Stomach smooth muscle (tissue), 2 donors: ENCODE data around the gene RIPOR1.

Source experiments
- H3K27ac ChIP-seq: one replicate; pipeline ENCODE4 v1.7.0; 2013; ENCODE audit warnings: mild to moderate bottlenecking, low read length, inconsistent platforms
- H3K27me3 ChIP-seq, 2 donors: one replicate each; pipeline ENCODE4 v1.7.0; 2013; ENCODE audit warnings: low read length in 2 of 2; ENCODE audit not compliant: insufficient read depth in 2 of 2, control insufficient read depth in 1 of 2
- H3K36me3 ChIP-seq, 2 donors: one replicate each; pipeline ENCODE4 v1.7.0; 2013; ENCODE audit warnings: low read length in 2 of 2; ENCODE audit not compliant: control insufficient read depth in 2 of 2, insufficient read depth in 2 of 2
- H3K4me1 ChIP-seq: one replicate; pipeline ENCODE4 v1.7.0; 2013; ENCODE audit warnings: low read length; ENCODE audit not compliant: control insufficient read depth, insufficient read depth
- H3K4me3 ChIP-seq, 2 donors: one replicate each; pipeline ENCODE4 v1.7.0; 2013; ENCODE audit warnings: low read length in 2 of 2
- H3K9ac ChIP-seq, 2 donors: one replicate each; pipeline ENCODE4 v1.7.0; 2013; ENCODE audit warnings: low read length in 2 of 2, mild to moderate bottlenecking in 1 of 2
- H3K9me3 ChIP-seq, 2 donors: one replicate each; pipeline ENCODE4 v1.7.0; 2013; ENCODE audit warnings: low read length in 2 of 2; ENCODE audit not compliant: control insufficient read depth in 2 of 2
- donor health status: healthy.
- donor health status: Pancreatic carcinoma.

The RIPOR1 gene

DNA sequence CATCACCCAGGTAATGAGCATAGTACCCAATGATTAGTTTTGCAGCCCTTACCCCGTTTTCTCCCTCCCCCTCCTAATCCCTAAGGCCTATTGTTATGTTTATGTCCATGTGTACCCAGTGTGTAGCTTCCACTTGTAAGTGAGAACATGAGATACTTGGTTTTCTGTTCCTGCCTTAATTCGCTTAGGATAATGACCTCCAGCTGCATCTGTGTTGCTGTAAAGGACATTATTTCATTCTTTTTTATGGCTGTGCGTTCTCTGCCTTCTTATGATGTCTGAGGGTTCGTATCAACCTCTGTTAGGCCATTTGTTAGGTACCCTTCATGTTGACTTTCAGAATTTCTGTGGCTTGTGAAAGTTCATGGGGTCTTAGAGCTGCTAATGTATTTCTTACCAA is 64.7 kb downstream of the RIPOR1 start:
- Histone ChIP-seq H3K27ac (no peak overlapping the region), H3K36me3 (no peaks in the 10 kb centered on the region), H3K9ac (no peak overlapping the region), H3K27me3 (no peaks in the 10 kb centered on the region), H3K9me3 (no peaks in the 10 kb centered on the region), H3K4me1 (no peaks in the 10 kb centered on the region), H3K4me3 (no peak overlapping the region)

DNA sequence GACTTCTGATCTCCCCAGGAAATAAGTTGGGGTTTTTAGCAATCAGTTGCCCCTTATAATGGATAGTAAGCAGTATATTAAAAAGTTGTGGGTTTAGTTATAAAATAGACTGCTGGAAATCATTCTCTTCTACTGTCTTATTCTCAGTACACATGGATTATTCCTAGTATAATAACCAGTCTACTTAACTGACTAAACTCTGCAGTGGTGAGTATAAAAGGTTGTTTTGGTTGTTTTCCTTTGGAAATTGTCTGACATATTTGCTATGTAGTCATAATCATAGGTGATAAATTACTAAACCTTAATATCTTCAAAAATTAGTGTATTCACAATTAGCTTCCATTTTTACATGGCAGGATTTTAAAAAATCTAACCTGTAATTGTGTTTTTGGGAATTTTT is 65.1 kb downstream of the RIPOR1 start:
- Histone ChIP-seq H3K4me1 (no peaks in the 10 kb centered on the region), H3K9ac (no peak overlapping the region), H3K9me3 (no peaks in the 10 kb centered on the region), H3K27me3 (no peaks in the 10 kb centered on the region), H3K4me3 (no peak overlapping the region), H3K27ac (no peak overlapping the region), H3K36me3 (no peaks in the 10 kb centered on the region)

DNA sequence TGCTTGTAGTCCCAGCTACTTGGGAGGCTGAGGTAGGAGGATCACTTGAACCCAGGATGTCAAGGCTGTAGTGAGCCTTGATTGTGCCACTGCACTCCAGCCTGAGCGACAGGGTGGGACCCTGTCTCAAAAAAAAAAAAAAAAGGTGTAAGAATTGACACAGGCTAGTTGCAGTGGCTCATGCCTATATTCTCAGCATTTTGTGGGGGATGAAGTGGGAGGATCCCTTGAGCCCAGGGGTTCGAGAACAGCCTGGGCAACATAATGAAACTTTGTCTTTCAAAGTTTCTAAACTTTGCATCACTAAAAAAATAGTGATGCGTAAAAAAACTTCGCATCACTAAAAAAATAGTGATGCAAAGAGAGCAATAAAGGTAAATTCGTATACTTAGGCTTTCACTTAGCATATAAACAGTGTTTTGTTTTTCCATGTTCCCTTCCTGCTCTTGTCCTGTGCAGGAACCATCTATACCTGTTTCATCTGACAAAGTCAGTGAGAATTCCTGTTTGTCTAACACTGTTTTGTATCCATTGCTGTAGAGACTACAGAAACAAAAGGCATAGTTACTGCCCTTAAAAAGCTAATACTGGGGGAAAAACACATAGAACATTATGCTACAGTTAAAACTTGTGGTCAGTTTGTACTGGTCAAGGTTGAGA is 65.8 kb downstream of the RIPOR1 start:
- Histone ChIP-seq H3K27ac (no peak overlapping the region), H3K4me1 (no peaks in the 10 kb centered on the region), H3K36me3 (no peaks in the 10 kb centered on the region), H3K4me3 (no peak overlapping the region), H3K27me3 (no peaks in the 10 kb centered on the region), H3K9me3 (no peaks in the 10 kb centered on the region), H3K9ac (no peak overlapping the region)

DNA sequence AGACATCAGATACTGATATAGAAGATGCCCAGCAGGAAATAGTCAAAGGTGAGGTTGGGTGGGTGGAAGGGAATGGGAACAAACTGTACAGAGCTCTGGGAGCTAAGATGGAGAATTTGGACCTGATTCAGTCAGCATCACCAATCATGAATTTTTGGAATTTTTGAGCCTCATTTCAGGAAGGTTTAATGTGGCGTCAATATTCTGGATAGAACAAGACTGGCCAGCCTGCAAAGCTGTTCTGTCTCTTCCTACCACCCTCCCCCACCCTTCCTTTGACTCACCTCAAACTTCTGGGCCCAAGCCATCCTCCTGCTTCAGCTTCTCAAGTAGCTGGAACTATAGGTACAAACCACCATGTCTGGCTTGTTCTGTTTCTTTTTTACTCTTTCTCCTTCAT is 66.3 kb downstream of the RIPOR1 start:
- Histone ChIP-seq H3K27ac (no peak overlapping the region), H3K36me3 (no peaks in the 10 kb centered on the region), H3K4me1 (no peaks in the 10 kb centered on the region), H3K4me3 (no peak overlapping the region), H3K9ac (no peak overlapping the region), H3K27me3 (no peaks in the 10 kb centered on the region), H3K9me3 (no peaks in the 10 kb centered on the region)
